DND-41 (cell line): ENCODE results near the gene SLC24A4.

Source experiments
- EZH2 ChIP-seq: IDR thresholded peaks from 3 replicates; pipeline ENCODE4 v1.6.1; 2012; ENCODE audit warnings: borderline replicate concordance, low read depth, mild to moderate bottlenecking, moderate library complexity, low read length, inconsistent platforms; ENCODE audit not compliant: severe bottlenecking
- TF ChIP-seq, protein P1 (sequence below): IDR thresholded peaks from 2 replicates; pipeline ENCODE4 v1.5.1; 2012; ENCODE audit warnings: borderline replicate concordance, low read length, moderate library complexity, mild to moderate bottlenecking; ENCODE audit not compliant: poor library complexity, severe bottlenecking; ENCODE audit errors: extremely low read depth

DNA sequence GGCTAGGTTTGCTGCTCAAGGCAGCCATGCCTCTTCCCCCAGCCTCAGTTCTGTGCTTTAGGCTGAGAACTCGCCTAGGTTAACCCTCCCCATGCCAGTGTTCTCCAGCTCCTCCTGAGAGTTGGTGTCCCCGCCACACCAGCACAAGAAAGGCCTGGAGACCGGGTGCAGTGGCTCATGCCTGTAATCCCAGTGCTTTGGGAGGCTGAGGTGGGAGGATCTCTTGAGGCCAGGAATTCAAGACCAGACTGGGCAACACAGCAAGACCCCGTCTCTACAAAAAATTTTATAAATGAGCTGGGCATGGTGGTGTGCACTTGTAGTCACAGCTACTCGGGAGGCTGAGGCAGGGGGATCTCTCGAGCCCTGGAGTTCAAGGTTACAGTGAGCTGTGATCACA lies 200.8 kb downstream of the SLC24A4 start:
- no peak for TF ChIP-seq EZH2
- TF ChIP-seq, protein P1, sequence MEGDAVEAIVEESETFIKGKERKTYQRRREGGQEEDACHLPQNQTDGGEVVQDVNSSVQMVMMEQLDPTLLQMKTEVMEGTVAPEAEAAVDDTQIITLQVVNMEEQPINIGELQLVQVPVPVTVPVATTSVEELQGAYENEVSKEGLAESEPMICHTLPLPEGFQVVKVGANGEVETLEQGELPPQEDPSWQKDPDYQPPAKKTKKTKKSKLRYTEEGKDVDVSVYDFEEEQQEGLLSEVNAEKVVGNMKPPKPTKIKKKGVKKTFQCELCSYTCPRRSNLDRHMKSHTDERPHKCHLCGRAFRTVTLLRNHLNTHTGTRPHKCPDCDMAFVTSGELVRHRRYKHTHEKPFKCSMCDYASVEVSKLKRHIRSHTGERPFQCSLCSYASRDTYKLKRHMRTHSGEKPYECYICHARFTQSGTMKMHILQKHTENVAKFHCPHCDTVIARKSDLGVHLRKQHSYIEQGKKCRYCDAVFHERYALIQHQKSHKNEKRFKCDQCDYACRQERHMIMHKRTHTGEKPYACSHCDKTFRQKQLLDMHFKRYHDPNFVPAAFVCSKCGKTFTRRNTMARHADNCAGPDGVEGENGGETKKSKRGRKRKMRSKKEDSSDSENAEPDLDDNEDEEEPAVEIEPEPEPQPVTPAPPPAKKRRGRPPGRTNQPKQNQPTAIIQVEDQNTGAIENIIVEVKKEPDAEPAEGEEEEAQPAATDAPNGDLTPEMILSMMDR = no peak
